Breast epithelium (tissue), 3 donors: ENCODE data around the gene RORB.

Experiments used
- POLR2A ChIP-seq: fragments of 450-650 bp; IDR thresholded peaks from one replicate; pipeline ENCODE4 v1.6.1; 2016; ENCODE audit warnings: antibody characterized with exemption, mild to moderate bottlenecking, moderate library complexity
- POLR2AphosphoS5 ChIP-seq, 3 donors: sonication (generic); formaldehyde crosslinking; IDR thresholded peaks; one replicate each; pipeline ENCODE4 v1.6.1; 2017; ENCODE audit warnings: antibody characterized with exemption in 3 of 3
- TF ChIP-seq, protein P1 (sequence below), 3 donors: fragments of 450-650 bp; IDR thresholded peaks; one replicate each; pipeline ENCODE4 v1.5.1; 2016 to 2017; ENCODE audit warnings: antibody characterized with exemption in 3 of 3, mild to moderate bottlenecking in 3 of 3, moderate library complexity in 3 of 3

DNA sequence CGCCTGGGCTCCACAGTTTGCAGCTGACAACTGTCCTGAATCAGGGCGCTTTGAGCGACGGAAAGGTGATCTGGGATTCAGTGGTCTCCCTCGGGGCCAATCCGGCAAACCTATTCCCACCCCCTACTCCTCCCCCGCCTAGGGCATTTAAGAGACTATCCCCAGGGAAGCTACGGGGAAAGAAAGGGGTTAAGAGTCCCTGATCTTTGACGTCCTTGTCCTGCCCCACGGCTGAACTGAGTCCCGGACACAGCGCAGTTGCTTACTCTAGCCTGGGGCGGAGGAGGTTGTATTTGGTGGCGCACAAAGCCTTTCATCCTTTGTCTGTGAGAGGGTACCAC is 3.4 kb downstream of the RORB start:
- no peak for TF ChIP-seq POLR2AphosphoS5 (IDR thresholded peaks at IDR 0.05)
- TF ChIP-seq, protein P1, sequence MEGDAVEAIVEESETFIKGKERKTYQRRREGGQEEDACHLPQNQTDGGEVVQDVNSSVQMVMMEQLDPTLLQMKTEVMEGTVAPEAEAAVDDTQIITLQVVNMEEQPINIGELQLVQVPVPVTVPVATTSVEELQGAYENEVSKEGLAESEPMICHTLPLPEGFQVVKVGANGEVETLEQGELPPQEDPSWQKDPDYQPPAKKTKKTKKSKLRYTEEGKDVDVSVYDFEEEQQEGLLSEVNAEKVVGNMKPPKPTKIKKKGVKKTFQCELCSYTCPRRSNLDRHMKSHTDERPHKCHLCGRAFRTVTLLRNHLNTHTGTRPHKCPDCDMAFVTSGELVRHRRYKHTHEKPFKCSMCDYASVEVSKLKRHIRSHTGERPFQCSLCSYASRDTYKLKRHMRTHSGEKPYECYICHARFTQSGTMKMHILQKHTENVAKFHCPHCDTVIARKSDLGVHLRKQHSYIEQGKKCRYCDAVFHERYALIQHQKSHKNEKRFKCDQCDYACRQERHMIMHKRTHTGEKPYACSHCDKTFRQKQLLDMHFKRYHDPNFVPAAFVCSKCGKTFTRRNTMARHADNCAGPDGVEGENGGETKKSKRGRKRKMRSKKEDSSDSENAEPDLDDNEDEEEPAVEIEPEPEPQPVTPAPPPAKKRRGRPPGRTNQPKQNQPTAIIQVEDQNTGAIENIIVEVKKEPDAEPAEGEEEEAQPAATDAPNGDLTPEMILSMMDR (IDR thresholded peaks at IDR 0.05), result no peak
- TF ChIP-seq POLR2A, result no peak
